H9 (cell line): Measurements from ENCODE around the gene ZNF275. TPM values are rescaled to one million over a fixed set of nuclear protein-coding genes. Genes with fewer than 3 reads are reported as not detected.

Experiments used
- DNase-seq: peaks from one replicate; pipeline ENCODE4 v3.0.0-alpha.2; 2017
- H2AFZ ChIP-seq: one replicate; pipeline ENCODE4 v1.6.1; 2013; ENCODE audit warnings: mild to moderate bottlenecking, low read length, control low read depth, moderate library complexity
- H2AK5ac ChIP-seq: 2 replicates; pipeline ENCODE4 v1.6.1; 2013; ENCODE audit warnings: low read length, control low read depth, mixed read lengths; ENCODE audit not compliant: insufficient read length
- H2BK120ac ChIP-seq: one replicate; pipeline ENCODE4 v1.6.1; 2013; ENCODE audit warnings: low read depth, mild to moderate bottlenecking, low read length, control low read depth, inconsistent platforms; ENCODE audit not compliant: poor library complexity, severe bottlenecking
- H2BK12ac ChIP-seq: 2 replicates; pipeline ENCODE4 v1.6.1; 2013; ENCODE audit warnings: low read length, control low read depth, mixed read lengths, low read depth; ENCODE audit not compliant: insufficient read length
- H2BK15ac ChIP-seq: 2 replicates; pipeline ENCODE4 v1.6.1; 2013; ENCODE audit warnings: low read depth, low read length, control low read depth
- H2BK20ac ChIP-seq: one replicate; pipeline ENCODE4 v1.6.1; 2013; ENCODE audit warnings: low read depth, mild to moderate bottlenecking, low read length, control low read depth, inconsistent platforms; ENCODE audit not compliant: poor library complexity, severe bottlenecking
- H2BK5ac ChIP-seq: 2 replicates; pipeline ENCODE4 v1.6.1; 2013; ENCODE audit warnings: low read length, control low read depth, mixed read lengths; ENCODE audit not compliant: insufficient read length
- H3K14ac ChIP-seq: 2 replicates; pipeline ENCODE4 v1.6.1; 2013; ENCODE audit warnings: low read length, control low read depth; ENCODE audit not compliant: insufficient read depth
- H3K18ac ChIP-seq: 2 replicates; pipeline ENCODE4 v1.6.1; 2013; ENCODE audit warnings: low read depth, mild to moderate bottlenecking, mixed read lengths, low read length, control low read depth; ENCODE audit not compliant: insufficient read length
- H3K23ac ChIP-seq: 2 replicates; pipeline ENCODE4 v1.6.1; 2013; ENCODE audit warnings: low read length, control low read depth, mixed read lengths, low read depth; ENCODE audit not compliant: insufficient read length
- H3K23me2 ChIP-seq: 2 replicates; pipeline ENCODE4 v1.6.1; 2013; ENCODE audit warnings: low read depth, mild to moderate bottlenecking, mixed read lengths, low read length, control low read depth; ENCODE audit not compliant: insufficient read length, poor library complexity, severe bottlenecking
- H3K27ac ChIP-seq: 2 replicates; pipeline ENCODE4 v1.5.1; 2013; ENCODE audit warnings: low read length, control low read depth, mixed read lengths, low read depth; ENCODE audit not compliant: insufficient read length
- H3K27me3 ChIP-seq: 2 replicates; pipeline ENCODE4 v1.6.1; 2013; ENCODE audit warnings: low read length, control low read depth, inconsistent platforms; ENCODE audit not compliant: insufficient read depth
- H3K4ac ChIP-seq: 2 replicates; pipeline ENCODE4 v1.6.1; 2013; ENCODE audit warnings: low read depth, mild to moderate bottlenecking, control low read depth, inconsistent platforms, low read length, moderate library complexity
- H3K4me1 ChIP-seq: 2 replicates; pipeline ENCODE4 v1.6.1; 2013; ENCODE audit warnings: low read length, control low read depth, inconsistent platforms; ENCODE audit not compliant: insufficient read depth
- H3K4me2 ChIP-seq: 2 replicates; pipeline ENCODE4 v1.6.1; 2013; ENCODE audit warnings: low read length, control low read depth, mixed read lengths; ENCODE audit not compliant: insufficient read length, insufficient read depth
- H3K56ac ChIP-seq: 2 replicates; pipeline ENCODE4 v1.6.1; 2013; ENCODE audit warnings: low read depth, mild to moderate bottlenecking, mixed read lengths, low read length, control low read depth; ENCODE audit not compliant: insufficient read length
- H3K79me1 ChIP-seq: 2 replicates; pipeline ENCODE4 v1.6.1; 2013; ENCODE audit warnings: low read depth, mild to moderate bottlenecking, moderate library complexity, low read length, control low read depth, inconsistent platforms; ENCODE audit not compliant: insufficient read depth, poor library complexity, severe bottlenecking
- H3K79me2 ChIP-seq: 2 replicates; pipeline ENCODE4 v1.6.1; 2013; ENCODE audit warnings: low read length, control low read depth, inconsistent platforms; ENCODE audit not compliant: insufficient read depth
- H3K9ac ChIP-seq: 2 replicates; pipeline ENCODE4 v1.6.1; 2013; ENCODE audit warnings: low read length, control low read depth, mixed read lengths; ENCODE audit not compliant: insufficient read length; ENCODE audit errors: extremely low read depth
- H3K9me3 ChIP-seq: one replicate; pipeline ENCODE4 v1.6.1; 2013; ENCODE audit warnings: low read depth, low read length, inconsistent platforms; ENCODE audit not compliant: control insufficient read depth
- H3T11ph ChIP-seq: one replicate; pipeline ENCODE4 v1.6.1; 2013; ENCODE audit warnings: mild to moderate bottlenecking, low read length, control low read depth, inconsistent platforms
- H4K20me1 ChIP-seq: one replicate; pipeline ENCODE4 v1.6.1; 2013; ENCODE audit not compliant: control insufficient read depth, insufficient read length, insufficient read depth
- H4K5ac ChIP-seq: 2 replicates; pipeline ENCODE4 v1.6.1; 2013; ENCODE audit warnings: low read depth, mild to moderate bottlenecking, mixed read lengths, low read length, control low read depth; ENCODE audit not compliant: insufficient read length
- H4K8ac ChIP-seq: replicated peaks from 2 replicates; pipeline ENCODE4 v1.6.1; 2013; ENCODE audit warnings: low read length, control low read depth, mixed read lengths, low read depth; ENCODE audit not compliant: insufficient read length
- H4K91ac ChIP-seq: 2 replicates; pipeline ENCODE4 v1.6.1; 2013; ENCODE audit warnings: low read depth, mild to moderate bottlenecking, moderate library complexity, mixed read lengths, low read length, control low read depth; ENCODE audit not compliant: insufficient read length
- H3K27ac Mint-ChIP-seq, 3 experiments: 2 replicates in 2 of 3; 3 replicates in 1 of 3; pipeline ENCODE4 v1.8.0; 2020 to 2021; ENCODE audit warnings: mixed read lengths in 3 of 3, mild to moderate bottlenecking in 1 of 3, moderate library complexity in 1 of 3
- H3K27me3 Mint-ChIP-seq: 2 replicates; pipeline ENCODE4 v1.8.0; 2021; ENCODE audit warnings: low read depth, mild to moderate bottlenecking, moderate library complexity, mixed read lengths
- H3K36me3 Mint-ChIP-seq, 3 experiments: 2 replicates in 2 of 3; 3 replicates in 1 of 3; pipeline ENCODE4 v1.8.0; 2020 to 2021; ENCODE audit warnings: low read depth in 3 of 3, mixed read lengths in 3 of 3; ENCODE audit not compliant: insufficient read depth in 1 of 3
- H3K4me1 Mint-ChIP-seq, 2 experiments: 2 replicates each; pipeline ENCODE4 v1.8.0; 2020; ENCODE audit warnings: mixed read lengths in 2 of 2
- H3K4me3 Mint-ChIP-seq, 2 experiments: 2 replicates in 1 of 2; 3 replicates in 1 of 2; pipeline ENCODE4 v1.8.0; 2020 to 2021; ENCODE audit warnings: mild to moderate bottlenecking in 2 of 2, mixed read lengths in 2 of 2, moderate library complexity in 1 of 2
- H3K9me3 Mint-ChIP-seq, 2 experiments: 2 replicates in 1 of 2; 3 replicates in 1 of 2; pipeline ENCODE4 v1.8.0; 2020; ENCODE audit warnings: mild to moderate bottlenecking in 2 of 2, mixed read lengths in 2 of 2, moderate library complexity in 1 of 2
- whole genome bisulfite sequencing: extraction: QIAGEN DNeasy Blood & Tissue Kit; methylation state at CpG from one replicate; pipeline ENCODE4 v1.1.7; 2013; ENCODE audit warnings: missing lambda C conversion rate, low lambda C conversion rate, mixed read lengths; ENCODE audit not compliant: insufficient read length; ENCODE audit errors: extremely low coverage; 5-methylcytosine and 5-hydroxymethylcytosine counted together
- total RNA-seq: library from RNA; stranded (reverse); gene quantifications from 2 replicates; pipeline ENCODE4 v1.2.1, GENCODE V29; 2021
- TF ChIP-seq, protein P1 (sequence below): fragments of 200-600 bp; sonication (generic); conservative IDR thresholded peaks from 3 replicates; pipeline ENCODE4 v1.8.0; 2021; ENCODE audit warnings: antibody characterized with exemption, mild to moderate bottlenecking

Gene ZNF275
- total RNA-seq, 1 experiment from 2014 or later: 11.8 TPM

- Mint-ChIP-seq H3K9me3 (peaks cover 24 to 25% of the 10 kb centered on the region in 2 experiments), H3K36me3 (peaks cover 0 to 2% (median 0%) of the 10 kb centered on the region in 3 experiments; a peak in 1 of 7 replicates), H3K27ac (no peak overlapping the region), H3K4me1 (no peaks in the 10 kb centered on the region), H3K4me3 (no peak overlapping the region), H3K27me3 (peaks cover 3% of the 10 kb centered on the region)
- DNase-seq: no peak
- no peak overlapping the region for H2BK120ac ChIP-seq
- H3T11ph ChIP-seq: no peak overlapping the region
- H2BK12ac ChIP-seq: no peak overlapping the region
- H3K23me2 ChIP-seq: no peaks in the 10 kb centered on the region
- WGBS: no CpG with 5 or more reads among the region's 5 CpGs
- H3K23ac ChIP-seq: no peak overlapping the region
- no peak overlapping the region for H3K4me2 ChIP-seq
- no peak overlapping the region for H4K8ac ChIP-seq
- no peaks in the 10 kb centered on the region for H3K79me2 ChIP-seq
- TF ChIP-seq, protein P1, sequence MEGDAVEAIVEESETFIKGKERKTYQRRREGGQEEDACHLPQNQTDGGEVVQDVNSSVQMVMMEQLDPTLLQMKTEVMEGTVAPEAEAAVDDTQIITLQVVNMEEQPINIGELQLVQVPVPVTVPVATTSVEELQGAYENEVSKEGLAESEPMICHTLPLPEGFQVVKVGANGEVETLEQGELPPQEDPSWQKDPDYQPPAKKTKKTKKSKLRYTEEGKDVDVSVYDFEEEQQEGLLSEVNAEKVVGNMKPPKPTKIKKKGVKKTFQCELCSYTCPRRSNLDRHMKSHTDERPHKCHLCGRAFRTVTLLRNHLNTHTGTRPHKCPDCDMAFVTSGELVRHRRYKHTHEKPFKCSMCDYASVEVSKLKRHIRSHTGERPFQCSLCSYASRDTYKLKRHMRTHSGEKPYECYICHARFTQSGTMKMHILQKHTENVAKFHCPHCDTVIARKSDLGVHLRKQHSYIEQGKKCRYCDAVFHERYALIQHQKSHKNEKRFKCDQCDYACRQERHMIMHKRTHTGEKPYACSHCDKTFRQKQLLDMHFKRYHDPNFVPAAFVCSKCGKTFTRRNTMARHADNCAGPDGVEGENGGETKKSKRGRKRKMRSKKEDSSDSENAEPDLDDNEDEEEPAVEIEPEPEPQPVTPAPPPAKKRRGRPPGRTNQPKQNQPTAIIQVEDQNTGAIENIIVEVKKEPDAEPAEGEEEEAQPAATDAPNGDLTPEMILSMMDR: no peak
- no peak overlapping the region for H3K27ac ChIP-seq
- H4K5ac ChIP-seq: no peak overlapping the region
- H2BK5ac ChIP-seq: no peak overlapping the region
- no peak overlapping the region for H2BK15ac ChIP-seq
- H2BK20ac ChIP-seq: no peak overlapping the region
- no peak overlapping the region for H2AFZ ChIP-seq
- no peaks in the 10 kb centered on the region for H3K27me3 ChIP-seq
- H3K9me3 ChIP-seq: peaks cover 58% of the 10 kb centered on the region
- no peaks in the 10 kb centered on the region for H3K79me1 ChIP-seq
- H3K18ac ChIP-seq: no peak overlapping the region
- no peak overlapping the region for H4K91ac ChIP-seq
- H4K20me1 ChIP-seq: no peaks in the 10 kb centered on the region
- H2AK5ac ChIP-seq: no peak overlapping the region
- H3K4me1 ChIP-seq: no peaks in the 10 kb centered on the region
- no peak overlapping the region for H3K14ac ChIP-seq
- H3K9ac ChIP-seq: no peak overlapping the region
- no peak overlapping the region for H3K56ac ChIP-seq
- H3K4ac ChIP-seq: no peak overlapping the region
Observed at GRCh38 chrX:153386097-153386496, 52.1 kb downstream of the ZNF275 start.
